ENCODE results near the gene DPP10.

GRCh38 chr2:115412501-115412900 is 970.1 kb downstream of the DPP10 start:
- no peak for TF ChIP-seq CTCF (IDR thresholded peaks at IDR 0.05)
- no peak for TF ChIP-seq POLR2A (IDR thresholded peaks at IDR 0.05)

Data from esophagus squamous epithelium (tissue), 4 donors.